HG03575 (cell line): ENCODE measurements around the gene SH3D19.

ENCODE experiments used
- ATAC-seq: cut with Tn5 transposase; IDR thresholded peaks from one replicate; pipeline ENCODE4 v1.9.1; 2021; ENCODE audit not compliant: unreplicated experiment, insufficient number of reproducible peaks, low FRiP score; ENCODE audit errors: extremely low read depth

Gene SH3D19, protein sequence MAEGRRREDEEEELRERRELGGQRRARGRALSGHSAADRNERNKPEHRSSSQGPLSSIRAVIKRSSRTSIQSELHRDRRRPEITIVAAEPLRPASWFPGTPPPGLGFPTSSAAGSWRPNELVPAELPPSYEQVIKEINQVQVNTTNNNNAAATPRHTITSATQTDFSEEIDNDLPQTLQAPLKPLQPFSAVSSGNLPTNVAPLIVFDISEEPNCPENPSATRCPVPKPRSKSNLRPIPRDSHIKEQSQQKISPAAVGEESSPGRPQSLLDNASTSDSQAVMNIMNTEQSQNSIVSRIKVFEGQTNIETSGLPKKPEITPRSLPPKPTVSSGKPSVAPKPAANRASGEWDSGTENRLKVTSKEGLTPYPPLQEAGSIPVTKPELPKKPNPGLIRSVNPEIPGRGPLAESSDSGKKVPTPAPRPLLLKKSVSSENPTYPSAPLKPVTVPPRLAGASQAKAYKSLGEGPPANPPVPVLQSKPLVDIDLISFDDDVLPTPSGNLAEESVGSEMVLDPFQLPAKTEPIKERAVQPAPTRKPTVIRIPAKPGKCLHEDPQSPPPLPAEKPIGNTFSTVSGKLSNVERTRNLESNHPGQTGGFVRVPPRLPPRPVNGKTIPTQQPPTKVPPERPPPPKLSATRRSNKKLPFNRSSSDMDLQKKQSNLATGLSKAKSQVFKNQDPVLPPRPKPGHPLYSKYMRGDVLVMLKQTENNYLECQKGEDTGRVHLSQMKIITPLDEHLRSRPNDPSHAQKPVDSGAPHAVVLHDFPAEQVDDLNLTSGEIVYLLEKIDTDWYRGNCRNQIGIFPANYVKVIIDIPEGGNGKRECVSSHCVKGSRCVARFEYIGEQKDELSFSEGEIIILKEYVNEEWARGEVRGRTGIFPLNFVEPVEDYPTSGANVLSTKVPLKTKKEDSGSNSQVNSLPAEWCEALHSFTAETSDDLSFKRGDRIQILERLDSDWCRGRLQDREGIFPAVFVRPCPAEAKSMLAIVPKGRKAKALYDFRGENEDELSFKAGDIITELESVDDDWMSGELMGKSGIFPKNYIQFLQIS

DNA sequence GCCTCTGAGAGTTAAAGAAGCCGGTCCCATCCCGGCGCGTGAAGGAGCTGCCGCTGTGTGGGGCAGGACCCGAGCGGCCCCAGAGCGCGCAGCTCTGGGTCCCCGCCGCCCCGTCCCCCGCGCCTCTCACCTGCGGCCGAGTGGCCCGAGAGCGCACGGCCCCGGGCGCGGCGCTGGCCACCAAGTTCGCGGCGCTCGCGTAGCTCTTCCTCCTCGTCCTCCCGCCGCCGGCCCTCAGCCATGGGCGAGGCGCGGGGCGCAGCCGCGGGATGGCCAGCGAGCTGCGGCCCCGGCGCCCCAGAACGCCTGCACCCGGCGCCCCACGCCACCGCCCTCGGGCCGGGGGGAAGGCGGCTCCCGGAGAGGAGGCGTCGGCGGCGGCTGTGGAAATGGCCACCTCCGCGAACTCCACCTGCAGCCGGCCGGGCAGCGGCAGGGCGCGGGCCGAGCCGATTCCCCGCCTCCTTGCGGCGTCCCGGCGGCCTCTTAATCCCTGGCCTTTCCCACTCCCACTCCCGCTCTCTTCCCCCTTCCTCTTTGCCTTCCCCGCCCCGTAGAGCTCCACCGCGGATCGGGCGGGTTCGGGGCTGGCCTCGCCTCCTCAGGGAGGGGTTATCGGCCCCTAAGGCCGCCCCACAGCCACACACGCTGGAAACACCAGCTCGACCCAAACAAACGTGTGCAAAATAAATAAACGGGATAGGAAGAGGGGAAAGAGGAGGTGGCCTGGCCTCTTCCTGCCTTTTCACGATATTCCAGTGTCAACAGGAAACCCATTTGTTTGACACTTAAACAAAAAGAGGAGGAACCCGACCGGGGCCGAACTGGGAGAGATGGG, at the start of gene SH3D19:
Gene SH3D19 (minus strand): TSS at position 495 of the 838 bp plus-strand sequence. CDS start 253 bp downstream, at position 242.
- no peak for ATAC-seq

DNA sequence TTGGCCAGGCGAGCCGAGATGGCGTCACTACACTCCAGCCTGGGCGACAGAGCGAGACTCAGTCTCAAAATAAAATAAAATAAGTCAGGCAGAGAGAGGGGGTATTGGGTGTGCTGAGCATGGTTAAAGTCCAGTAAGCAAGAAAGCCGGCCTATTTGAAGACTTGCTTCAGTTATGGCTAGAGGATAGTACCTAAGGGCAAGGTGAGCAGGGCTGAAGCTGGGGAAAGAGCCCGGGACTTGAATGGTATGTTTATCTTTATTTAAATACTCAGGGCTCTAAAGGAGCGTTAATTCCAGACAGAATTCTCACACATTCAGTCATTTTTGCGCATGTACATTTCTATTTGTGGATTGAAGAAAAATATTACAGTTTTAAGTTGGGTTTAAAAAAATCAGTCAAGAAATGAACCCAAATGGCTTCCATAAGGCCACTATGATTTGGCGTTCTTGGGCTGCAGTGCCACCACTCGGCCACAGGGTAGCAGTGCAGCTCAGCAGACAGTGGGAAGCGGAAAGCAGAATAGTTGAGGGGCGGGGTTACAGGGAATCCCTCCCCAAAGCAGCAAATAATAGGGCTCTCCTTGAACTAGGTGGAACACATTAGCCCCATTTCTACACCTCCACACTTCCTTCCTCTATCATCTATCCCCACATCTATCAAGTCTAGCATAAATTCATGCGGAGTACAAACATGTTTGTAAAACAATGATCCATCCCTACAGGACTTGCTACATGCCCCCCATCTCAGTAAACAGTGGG, 37.2 kb upstream of the SH3D19 start:
- no peak for ATAC-seq

DNA sequence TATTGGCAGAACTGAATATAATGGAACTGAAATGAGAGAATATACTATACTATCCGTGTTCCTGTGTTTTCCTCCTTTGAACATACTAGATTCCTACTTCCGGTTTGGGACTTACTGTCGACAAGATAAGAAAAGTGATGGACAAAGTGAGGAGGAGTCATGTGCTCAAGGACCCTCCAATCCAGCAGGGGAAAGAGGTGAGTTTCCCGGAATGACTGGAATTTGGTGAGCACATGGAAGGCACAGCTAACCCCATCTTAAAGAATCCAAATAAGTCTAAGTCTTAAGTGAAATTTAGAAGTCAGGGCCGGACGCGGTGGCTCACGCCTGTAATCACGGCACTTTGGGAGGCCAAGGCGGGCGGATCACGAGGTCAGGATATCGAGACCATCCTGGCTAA, 36.6 kb upstream of the SH3D19 start:
- ATAC-seq = no peak

DNA sequence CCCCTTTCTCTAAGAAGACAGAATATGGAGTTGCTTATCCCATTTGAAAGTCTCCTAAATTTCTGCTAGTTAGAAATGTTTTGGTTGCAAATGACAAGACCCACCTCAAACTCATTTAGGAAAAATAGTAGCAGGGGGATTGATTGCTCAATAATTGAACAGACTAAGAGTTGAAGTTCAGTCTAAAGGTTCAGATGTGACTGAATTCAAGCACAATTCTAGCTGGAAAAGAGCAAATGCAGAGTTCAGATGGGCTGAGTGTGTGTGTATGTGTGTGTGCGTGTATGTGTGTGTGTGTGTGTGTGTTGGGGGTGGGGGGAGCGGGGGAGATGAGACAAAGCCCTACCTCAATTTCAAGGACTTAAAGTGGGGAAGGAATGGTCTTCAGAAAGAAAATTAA, 35.7 kb upstream of the SH3D19 start:
- no peak for ATAC-seq

DNA sequence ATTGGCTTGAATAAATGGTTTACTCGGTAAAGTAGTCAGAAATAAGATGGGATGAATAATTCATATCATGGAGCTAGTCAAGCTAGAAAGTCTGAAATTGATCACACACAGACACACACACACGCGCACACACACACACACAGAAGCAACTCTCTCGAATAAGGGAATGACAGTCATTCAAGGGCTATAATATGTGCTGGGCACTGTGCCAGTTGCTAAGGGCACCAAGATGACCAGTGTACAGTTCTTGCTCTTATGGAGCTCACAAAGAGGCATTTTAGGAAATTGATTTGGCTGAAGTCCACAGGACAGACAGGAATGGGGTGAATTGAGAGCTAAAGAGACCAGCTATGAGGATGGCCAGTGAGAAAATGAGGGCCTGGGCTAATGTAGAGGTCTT, 34.2 kb upstream of the SH3D19 start:
- ATAC-seq = no peak

DNA sequence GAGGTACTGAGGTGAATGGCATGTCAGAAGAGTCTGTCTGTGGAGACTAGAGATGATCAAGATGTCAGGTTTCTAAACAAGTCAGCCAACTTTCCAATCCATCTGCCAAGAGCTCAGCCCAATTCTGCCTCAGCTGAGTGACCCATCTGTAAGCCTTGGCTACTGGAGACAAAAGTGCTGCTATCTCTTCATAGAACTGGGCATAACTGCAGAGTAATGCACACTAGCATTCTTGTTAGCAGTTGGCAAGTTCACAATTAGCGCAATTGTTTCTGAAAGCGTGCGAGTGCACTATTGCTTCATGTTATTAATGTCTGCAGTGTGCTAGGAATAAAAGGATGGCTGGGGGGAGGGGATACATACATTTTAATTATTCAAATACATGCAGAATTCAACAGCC, 32.9 kb upstream of the SH3D19 start:
- ATAC-seq = no peak

DNA sequence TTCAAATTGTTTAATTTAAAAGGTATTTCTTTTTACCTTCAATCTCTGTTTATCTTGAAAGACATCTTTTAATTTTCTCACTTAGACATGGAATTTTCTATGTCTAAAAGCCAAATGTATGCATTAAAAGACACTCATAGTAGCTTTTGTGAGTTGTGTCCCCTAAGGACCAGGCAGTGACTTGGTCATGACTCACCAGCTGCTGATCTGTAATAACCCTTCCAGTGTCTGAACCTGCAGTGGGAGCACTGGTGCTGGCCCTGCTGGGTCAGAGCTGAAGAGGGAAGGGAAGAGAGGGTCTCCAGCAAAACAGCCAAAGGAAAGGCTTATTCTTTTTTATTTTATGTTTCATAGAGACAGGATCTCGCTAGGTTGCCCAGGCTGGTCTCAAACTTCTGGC, 31.1 kb upstream of the SH3D19 start:
- no peak for ATAC-seq

DNA sequence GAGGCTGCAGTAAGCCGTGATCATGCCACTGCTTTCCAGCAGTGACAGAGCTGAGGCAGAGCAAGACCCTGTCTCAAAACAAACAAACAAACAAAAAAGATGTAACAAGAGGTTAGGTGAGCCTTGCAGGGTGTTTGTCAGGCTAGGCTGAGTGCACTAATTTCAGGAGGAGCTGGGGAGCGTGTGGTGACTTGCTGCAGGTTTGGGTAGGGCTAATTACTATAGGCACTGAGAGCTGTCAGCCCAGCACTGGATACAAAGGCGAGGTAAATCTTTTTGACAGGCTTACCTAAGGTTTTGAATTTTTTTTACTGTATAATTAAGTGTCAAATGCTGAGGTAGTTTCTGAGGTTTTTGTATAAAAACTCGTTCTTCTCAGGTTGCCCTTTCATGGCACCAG, 29.8 kb upstream of the SH3D19 start:
- ATAC-seq = no peak

DNA sequence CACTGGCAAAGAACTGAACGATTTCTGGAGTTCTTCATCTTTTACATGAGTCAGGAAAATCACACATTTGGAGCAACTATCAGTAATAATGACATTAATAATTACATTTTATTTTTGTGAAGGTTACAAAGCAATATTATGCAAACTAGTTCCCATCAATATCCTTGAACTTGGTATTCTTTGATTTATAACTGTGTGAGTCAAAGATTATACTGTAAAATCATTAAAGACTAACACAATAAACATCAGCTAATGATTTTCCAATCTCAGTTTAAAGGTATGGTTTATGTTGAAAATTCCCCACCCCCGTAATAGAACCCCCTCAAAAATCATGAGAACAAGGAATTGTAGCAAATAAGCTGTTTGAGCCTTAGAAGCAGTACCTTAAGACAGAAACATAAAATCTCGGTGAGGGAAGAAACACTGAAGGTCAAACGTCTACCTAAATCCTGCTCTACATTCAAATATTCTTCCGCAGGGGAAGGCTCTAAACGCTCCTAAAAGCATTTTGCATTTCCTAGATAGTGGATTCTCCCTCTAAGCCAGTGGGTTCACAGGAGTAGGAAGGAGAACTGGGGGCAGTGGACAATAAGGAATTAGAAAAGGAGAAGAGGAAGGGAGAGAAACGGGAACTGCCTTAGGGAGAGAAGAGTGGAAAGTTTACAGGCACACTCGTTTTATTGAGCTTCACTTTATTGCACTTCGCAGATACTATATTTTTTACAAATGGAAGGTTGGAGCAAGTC, 22.3 kb upstream of the SH3D19 start:
- ATAC-seq = no peak

DNA sequence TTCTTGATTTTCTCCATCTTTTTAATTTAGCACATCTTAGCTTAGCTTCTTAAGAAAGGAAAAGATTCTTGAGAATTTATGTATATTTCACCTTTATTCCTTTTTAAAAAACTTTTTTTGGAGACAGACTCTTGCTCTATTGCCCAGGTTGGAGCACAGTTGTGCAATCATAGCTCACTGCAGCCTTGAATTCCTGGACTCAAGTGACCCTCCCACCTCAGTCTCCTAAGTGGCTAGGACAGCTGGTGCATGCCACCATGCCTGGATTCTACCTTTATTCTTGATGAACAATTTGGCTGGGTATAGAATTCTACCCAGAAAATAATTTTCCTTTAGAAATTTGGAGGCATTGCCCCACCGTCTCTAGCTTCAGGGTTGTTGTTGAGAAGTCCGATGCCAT, 19.5 kb upstream of the SH3D19 start:
- ATAC-seq = no peak

DNA sequence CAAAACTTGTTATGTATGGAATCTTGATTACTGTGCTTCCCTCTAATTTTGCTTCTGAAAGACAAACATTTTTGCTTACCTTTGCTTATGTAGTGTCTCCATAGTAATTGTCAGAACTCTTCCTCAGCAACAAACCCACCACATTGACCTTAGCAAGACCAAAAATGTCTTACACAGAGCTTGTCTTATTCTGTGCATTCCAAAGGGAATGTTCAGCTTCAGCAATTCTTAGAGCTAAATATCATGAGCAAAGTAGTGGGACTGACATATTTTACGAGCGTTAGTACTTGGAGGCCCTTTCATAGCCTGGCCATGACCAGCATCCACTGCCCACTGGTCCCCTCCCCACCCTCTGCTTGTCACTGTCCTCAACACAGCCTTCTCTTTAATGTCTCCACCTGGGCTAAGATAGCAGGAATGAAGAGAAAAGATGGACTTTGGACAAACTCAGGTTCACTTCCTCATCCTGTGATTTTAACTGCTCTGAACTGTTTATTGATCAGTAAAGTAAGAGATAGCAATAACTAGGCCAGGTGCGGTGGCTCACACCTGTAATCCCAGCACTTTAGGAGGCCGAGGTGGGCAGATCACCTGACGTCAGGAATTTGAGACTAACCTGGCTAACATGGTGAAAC, 15.5 kb upstream of the SH3D19 start:
- ATAC-seq = no peak

DNA sequence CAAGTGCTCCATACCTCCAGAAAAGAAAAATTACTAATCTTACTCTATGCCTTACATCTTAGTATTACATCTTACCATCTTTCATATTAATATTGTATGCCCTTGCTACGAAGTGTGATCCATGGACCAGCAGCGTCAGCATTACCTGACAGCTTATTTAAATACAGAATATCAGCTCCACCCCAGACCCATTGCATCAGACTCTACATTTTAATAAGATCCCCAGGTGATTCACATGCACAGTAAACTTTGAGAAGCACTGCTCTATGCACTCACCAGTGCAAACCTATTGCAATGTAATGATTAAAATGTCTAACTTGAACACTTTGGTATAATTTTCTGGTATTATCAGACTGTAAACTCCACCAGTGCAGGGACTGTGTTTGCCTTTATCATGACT, 14.1 kb upstream of the SH3D19 start:
- ATAC-seq = no peak

DNA sequence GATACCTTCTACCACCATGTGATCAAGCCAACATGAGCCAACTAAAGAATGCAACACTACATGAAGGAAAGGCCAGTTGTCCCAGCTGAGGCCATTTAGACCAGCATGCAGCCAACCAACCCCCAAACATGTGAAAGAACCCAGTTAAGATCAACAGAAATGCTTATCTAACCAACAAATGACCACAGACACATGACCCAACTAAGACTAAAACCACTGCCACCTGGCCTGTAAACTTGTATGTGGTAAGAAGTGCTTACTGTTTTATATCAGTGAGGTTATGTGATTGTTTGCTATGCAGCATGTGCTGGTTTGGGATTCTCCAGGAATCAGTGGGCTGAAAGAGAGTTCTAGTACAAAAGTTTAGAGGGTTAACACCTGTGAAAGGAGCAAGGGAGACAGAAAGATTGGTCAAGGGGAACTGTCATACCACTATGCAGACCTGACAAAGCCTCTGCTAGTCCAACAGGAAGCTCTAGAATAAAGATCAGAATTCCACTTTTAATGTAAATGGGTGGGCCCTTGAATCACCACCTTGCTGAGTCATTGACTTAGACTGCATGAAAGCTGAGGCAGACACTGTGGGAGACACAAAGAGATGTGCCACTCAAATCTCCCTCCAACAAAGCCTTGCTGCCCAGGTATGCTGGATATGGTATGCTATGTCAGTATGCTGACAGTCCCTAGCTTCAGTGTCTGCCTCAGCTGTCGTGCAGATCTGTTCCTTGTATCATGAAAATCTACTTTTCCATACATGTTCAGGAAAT, 6.1 kb upstream of the SH3D19 start:
- ATAC-seq = no peak

DNA sequence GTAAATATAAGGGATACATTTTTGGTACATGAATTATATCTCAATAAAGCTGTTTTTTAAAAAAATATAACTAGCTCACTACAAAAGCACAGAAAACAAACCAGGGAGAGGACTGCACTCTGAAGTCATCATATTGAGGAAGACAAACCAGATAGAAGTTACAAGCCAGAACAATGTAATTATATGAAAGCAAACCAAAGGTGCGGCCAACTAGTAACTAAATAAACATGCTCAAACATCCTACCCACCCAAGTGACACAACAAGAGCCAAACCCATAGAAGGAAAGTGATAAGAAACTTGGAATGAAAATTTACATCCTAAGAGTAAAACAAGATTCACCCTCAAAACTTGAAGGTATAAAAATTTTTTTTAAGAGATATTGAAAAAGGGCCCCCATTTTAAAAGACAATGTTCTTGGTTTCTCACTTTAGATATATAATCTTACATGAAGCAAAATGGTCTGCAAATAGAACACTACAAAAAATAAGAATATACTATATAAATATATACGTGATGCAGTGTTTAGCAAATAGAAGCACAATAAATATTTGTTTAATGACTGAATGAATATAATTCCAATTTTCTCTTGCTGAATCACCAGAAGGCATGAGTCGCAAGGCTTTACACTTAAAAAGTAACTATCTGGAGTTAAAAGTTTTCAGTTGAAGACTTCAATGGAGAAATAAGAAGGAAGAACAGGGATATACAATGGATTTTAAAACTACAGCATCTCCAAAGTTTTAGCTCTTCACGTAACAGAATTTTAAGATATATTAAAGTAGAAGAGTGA, 4.0 kb upstream of the SH3D19 start:
- ATAC-seq = no peak

DNA sequence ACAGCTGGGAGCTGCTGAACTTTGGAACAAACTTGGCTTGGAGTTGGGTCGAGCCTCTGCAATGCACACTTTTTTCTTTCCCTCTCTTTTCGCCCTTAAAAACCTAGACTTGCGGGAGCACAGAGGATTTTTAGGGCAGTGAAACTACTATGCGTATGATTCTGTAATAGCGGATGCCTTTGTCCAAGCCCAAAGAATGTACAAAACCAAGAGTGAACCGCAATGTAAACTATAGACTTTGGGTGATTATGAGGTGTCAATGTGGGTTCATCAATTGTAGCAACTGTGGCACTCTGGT, 493 bp upstream of the SH3D19 start:
- ATAC-seq = no peak

DNA sequence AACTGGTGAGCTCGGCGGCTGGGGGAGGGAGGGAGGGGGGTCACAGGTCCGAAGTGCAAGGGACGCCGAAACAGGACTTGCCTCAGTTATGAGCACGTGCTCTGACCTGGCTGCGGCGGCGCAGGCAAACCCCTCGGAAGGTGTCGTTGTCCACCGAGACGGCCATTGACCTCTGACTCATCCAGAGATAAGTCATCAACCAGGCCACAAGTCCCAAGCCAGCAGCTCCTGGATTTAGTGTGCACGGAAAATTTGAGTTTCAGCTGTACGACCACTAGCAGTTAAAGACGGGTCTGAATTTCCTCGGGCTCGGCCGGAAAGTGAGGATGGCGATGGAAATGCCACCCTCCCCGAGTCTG, 674 bp downstream of the SH3D19 start:
- ATAC-seq = no peak
